Measurements from ENCODE around the gene OR5K2.

GRCh38 chr3:98522544-98523281, 25.2 kb downstream of the OR5K2 start, which contains the start of gene CLDND1:
- TF ChIP-seq CTCF (IDR thresholded peaks at IDR 0.05 in 4 of 5, conservative IDR thresholded peaks at IDR 0.05 in 1 of 5) (peak in 1 of 5 experiments; percentile 9), POLR2A (IDR thresholded peaks at IDR 0.05) (peak; percentile 87 to 88)
